SK-N-MC (cell line): ENCODE results near the gene TAS2R1.

Experiments used
- DNase-seq: peaks from one replicate; pipeline ENCODE4 v3.0.0-alpha.2; 2011; ENCODE audit warnings: low read depth, low spot score
- H3K27ac ChIP-seq: fragments of 200-600 bp; sonication (generic); 2 replicates; pipeline ENCODE4 v1.5.1; 2016; ENCODE audit warnings: mixed run types
- H3K36me3 ChIP-seq: fragments of 200-600 bp; sonication (generic); 2 replicates; pipeline ENCODE4 v1.6.1; 2017; ENCODE audit warnings: antibody characterized with exemption, low read length, mixed read lengths; ENCODE audit not compliant: insufficient read depth
- H3K4me3 ChIP-seq: fragments of 200-600 bp; sonication (generic); 2 replicates; pipeline ENCODE4 v1.5.1; 2016
- H3K9ac ChIP-seq: fragments of 200-600 bp; sonication (generic); 2 replicates; pipeline ENCODE4 v1.8.0; 2017; ENCODE audit warnings: mixed run types, mixed read lengths; ENCODE audit not compliant: insufficient read length
- H3K9me3 ChIP-seq: fragments of 200-600 bp; sonication (generic); 2 replicates; pipeline ENCODE4 v1.6.1; 2017; ENCODE audit warnings: low read depth, mild to moderate bottlenecking, antibody characterized with exemption, low read length, moderate library complexity, mixed read lengths
- EZH2 ChIP-seq: fragments of 200-600 bp; sonication (generic); IDR thresholded peaks from one replicate; pipeline ENCODE4 v1.6.1; 2017; ENCODE audit warnings: antibody characterized with exemption
- FOXP2 ChIP-seq: optimal IDR thresholded peaks from 2 replicates; pipeline ENCODE3; 2011; ENCODE audit warnings: mild to moderate bottlenecking, moderate library complexity; ENCODE audit not compliant: insufficient read depth; ENCODE audit errors: extremely low read length, control extremely low read depth
- POLR2AphosphoS5 ChIP-seq: IDR thresholded peaks from 2 replicates; pipeline ENCODE4 v1.6.1; 2012; ENCODE audit warnings: mild to moderate bottlenecking, low read depth, low read length, borderline replicate concordance

The TAS2R1 gene

GRCh38 chr5:9626955-9627354 lies 3.2 kb downstream of the TAS2R1 start:
- no peak overlapping the region for H3K27ac ChIP-seq
- no peak overlapping the region for H3K4me3 ChIP-seq
- H3K9ac ChIP-seq, result no peak overlapping the region
- TF ChIP-seq EZH2 (no peak), POLR2AphosphoS5 (no peak), FOXP2 (no peak)
- H3K36me3 ChIP-seq, result no peaks in the 10 kb centered on the region
- DNase-seq, result no peak
- no peaks in the 10 kb centered on the region for H3K9me3 ChIP-seq

DNA sequence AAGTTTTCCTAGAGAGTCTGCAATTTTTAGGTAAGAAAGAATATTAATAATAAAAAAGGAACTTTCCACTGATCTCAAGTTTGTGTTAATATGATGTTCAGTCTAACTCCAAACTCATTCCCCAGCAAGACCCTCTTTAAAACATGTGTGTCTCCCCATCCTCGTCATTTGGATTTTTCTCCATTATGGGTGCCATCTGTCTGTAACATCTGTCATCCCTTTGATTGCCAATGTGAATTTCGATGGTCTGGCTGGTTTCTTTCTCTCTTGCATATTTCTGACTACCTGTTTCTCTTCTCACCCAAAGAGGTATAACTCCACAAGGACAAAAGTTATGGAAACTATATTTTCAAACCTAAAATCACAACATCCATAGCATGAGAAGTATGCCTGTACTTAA lies 4.4 kb downstream of the TAS2R1 start:
- H3K9ac ChIP-seq, result no peak overlapping the region
- H3K27ac ChIP-seq, result no peak overlapping the region
- DNase-seq, result no peak
- TF ChIP-seq FOXP2 (no peak), POLR2AphosphoS5 (no peak), EZH2 (no peak)
- H3K4me3 ChIP-seq, result no peak overlapping the region
- no peaks in the 10 kb centered on the region for H3K9me3 ChIP-seq
- no peaks in the 10 kb centered on the region for H3K36me3 ChIP-seq

DNA sequence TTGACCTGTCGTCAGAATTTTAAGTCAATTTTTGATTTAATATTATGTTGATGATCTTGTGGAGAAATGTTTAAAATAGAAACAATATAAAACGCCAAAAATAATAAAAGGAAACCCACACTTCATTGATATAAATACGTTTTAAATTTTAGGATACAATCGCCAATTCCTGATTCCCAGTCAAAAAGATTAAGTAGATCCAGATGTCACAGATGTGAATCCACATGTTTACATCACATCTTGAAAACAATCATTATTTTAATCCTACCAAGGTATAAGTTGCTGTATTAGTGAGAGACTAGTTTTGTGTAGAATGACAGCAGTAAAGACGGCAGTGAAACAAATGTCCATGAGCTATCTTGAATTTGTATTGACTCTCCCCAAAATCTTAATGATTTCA lies 4.9 kb downstream of the TAS2R1 start:
- H3K4me3 ChIP-seq, result no peak overlapping the region
- no peaks in the 10 kb centered on the region for H3K36me3 ChIP-seq
- no peak overlapping the region for H3K27ac ChIP-seq
- TF ChIP-seq EZH2 (no peak), FOXP2 (no peak), POLR2AphosphoS5 (no peak)
- no peak for DNase-seq
- H3K9me3 ChIP-seq, result no peaks in the 10 kb centered on the region
- no peak overlapping the region for H3K9ac ChIP-seq

DNA sequence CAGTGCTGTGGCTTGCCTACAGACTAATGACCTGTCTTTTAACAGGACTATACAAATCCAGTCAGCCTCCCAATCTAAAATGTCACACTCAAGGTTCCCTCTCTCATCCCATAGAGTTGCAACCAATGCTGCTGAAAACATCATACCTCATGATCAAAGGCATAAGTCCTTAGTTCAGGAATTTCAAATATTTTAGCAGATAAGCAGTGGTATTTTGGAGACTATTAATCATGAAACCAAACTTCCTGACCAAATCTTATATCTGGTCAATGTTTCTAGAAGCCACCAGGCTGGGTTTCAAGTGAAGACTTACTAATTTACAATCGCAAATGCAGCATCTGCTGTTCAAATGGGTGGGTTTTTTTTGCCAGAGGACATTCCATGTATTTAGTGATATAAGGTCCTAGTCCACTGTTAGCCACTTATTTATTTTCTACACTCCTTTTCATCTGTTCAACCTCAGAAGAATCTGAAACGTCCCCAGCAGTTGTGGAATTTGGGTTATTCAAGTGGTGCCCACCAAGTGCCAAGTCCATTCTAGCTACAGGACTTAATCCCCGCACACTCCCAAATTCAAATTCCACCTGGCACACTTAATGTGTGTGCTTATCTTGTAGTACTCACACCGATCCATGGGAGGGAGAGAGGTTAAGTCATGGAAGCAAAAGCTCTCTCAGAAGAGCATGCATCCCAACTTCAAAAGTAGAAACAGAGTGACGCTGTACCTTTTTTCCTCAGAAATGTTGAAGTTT lies 5.8 kb downstream of the TAS2R1 start:
- H3K4me3 ChIP-seq, result no peak overlapping the region
- no peaks in the 10 kb centered on the region for H3K9me3 ChIP-seq
- no peak for DNase-seq
- TF ChIP-seq POLR2AphosphoS5 (no peak), FOXP2 (no peak), EZH2 (no peak)
- H3K36me3 ChIP-seq, result no peaks in the 10 kb centered on the region
- no peak overlapping the region for H3K27ac ChIP-seq
- H3K9ac ChIP-seq, result no peak overlapping the region

- no peak for DNase-seq
- Histone ChIP-seq H3K9ac (no peak overlapping the region), H3K9me3 (no peaks in the 10 kb centered on the region), H3K36me3 (no peaks in the 10 kb centered on the region), H3K4me3 (no peak overlapping the region), H3K27ac (no peak overlapping the region)
- TF ChIP-seq EZH2, result no peak
- TF ChIP-seq POLR2AphosphoS5, result no peak
- no peak for TF ChIP-seq FOXP2
Observed at GRCh38 chr5:9623661-9624060, 6.5 kb downstream of the TAS2R1 start.

DNA sequence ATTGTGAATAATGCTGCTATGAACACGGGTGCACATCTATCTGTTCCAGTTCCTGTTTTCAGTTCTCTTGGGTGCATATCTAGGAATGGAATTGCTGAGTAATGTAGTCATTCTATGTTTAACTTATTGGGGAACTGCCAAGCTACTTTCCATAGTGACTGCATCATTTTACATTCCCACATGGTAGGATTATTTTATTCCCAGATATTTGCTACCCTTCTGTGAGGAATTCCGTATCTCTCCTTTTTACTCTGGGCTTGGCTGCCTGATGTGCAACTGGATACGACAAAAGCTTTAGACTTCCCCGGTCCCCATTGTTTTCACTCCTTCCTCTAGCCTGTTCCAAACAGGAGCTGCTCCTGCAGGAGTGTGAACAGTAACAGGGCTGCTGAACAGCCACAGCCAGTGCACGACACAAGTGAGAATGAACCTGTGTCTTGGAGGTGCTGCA lies 7.2 kb downstream of the TAS2R1 start:
- no peak overlapping the region for H3K9ac ChIP-seq
- no peaks in the 10 kb centered on the region for H3K36me3 ChIP-seq
- no peak for DNase-seq
- no peak overlapping the region for H3K4me3 ChIP-seq
- H3K27ac ChIP-seq, result no peak overlapping the region
- no peaks in the 10 kb centered on the region for H3K9me3 ChIP-seq
- TF ChIP-seq FOXP2, result no peak

GRCh38 chr5:9621379-9621903 lies 8.7 kb downstream of the TAS2R1 start:
- H3K9ac ChIP-seq, result no peak overlapping the region

DNA sequence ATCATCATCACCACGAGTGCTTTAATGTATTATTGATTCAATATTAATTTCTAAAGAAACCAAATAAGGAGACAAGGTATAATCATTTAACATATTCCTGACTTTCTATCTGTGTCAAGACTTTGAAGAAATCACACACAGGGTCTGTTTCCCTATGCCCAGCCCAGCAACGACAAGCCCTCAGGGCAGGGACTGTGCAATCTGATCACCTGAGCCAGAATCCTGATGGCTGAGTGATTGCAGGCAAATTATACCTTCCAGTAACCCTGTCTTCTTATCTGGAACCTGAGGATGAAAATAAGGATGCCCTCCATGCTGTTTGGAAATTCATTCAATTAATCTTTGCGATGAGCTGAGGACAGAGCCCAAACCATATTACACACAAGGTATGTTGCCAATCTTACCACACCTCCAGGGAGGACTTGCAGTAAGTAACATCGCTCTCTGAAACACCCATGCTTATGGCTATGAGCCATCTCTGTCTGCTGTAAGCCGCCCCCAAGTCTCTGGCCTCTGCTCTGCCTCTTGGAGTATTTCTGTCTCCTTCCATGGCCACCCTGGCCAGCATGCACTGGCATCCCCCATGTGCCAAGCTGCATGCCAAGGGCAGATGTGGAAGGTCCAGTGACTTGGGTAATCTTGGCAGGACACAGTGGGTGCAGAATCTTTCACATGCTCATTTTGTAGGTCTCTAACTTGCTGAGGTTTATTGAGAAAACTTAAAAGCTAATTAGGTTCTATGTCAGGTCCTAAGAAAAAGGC lies 10.6 kb downstream of the TAS2R1 start:
- Histone ChIP-seq H3K27ac (no peak overlapping the region), H3K9me3 (no peaks in the 10 kb centered on the region), H3K9ac (no peak overlapping the region), H3K4me3 (no peak overlapping the region), H3K36me3 (no peaks in the 10 kb centered on the region)
- TF ChIP-seq EZH2 (no peak), FOXP2 (no peak), POLR2AphosphoS5 (no peak)
- no peak for DNase-seq

More at GRCh38 chr5:9621379-9621903, 8.7 kb downstream of the TAS2R1 start:
- H3K4me3 ChIP-seq, result no peak overlapping the region
- H3K27ac ChIP-seq, result no peak overlapping the region
- H3K9me3 ChIP-seq, result no peaks in the 10 kb centered on the region
- TF ChIP-seq POLR2AphosphoS5 (no peak), FOXP2 (no peak), EZH2 (no peak)
- no peaks in the 10 kb centered on the region for H3K36me3 ChIP-seq
- DNase-seq, result no peak
